Measurements from ENCODE around the gene SDK1. TPM values are rescaled to one million over a fixed set of nuclear protein-coding genes. Genes with fewer than 3 reads are reported as not detected.

SDK1 gene
- total and polyA plus RNA-seq, 2 of the 8 experiments (the other 6 are each of a cell fraction or from before 2014, with no cell fraction given): 3.3 to 7.2 TPM

- TF ChIP-seq CHD7 (IDR thresholded peaks at IDR 0.05; ENCODE audit: insufficient replicate concordance, low read length) (peak; percentile 98), SIX5 (IDR thresholded peaks at IDR 0.05; ENCODE audit: low read depth, low read length) (no peak)
Measured at GRCh38 chr7:4133491-4134044, 832.5 kb downstream of the SDK1 start (continued).
